ENCODE results near the gene SMIM28.

GRCh38 chr6:138374815-138375214 lies 2.9 kb upstream of the SMIM28 start:
- TF ChIP-seq CTCF (conservative IDR thresholded peaks at IDR 0.05; ENCODE audit: low read length) (no peak), EZH2phosphoT487 (IDR thresholded peaks at IDR 0.05; ENCODE audit: borderline replicate concordance) (no peak)

All from Loucy (cell line).